22Rv1 (cell line): ENCODE measurements around the gene BTBD9.

ENCODE experiments used
- H3K27ac ChIP-seq: fragments of 450-650 bp; 2 replicates; pipeline ENCODE4 v1.5.1; 2017
- ZFX ChIP-seq: fragments of 450-650 bp; IDR thresholded peaks from 2 replicates; pipeline ENCODE4 v1.6.1; 2017; ENCODE audit warnings: antibody characterized with exemption, borderline replicate concordance
- TF ChIP-seq, protein P1 (sequence below): fragments of 450-650 bp; IDR thresholded peaks from 2 replicates; pipeline ENCODE4 v1.5.1; 2017; ENCODE audit warnings: mild to moderate bottlenecking

The BTBD9 gene

DNA sequence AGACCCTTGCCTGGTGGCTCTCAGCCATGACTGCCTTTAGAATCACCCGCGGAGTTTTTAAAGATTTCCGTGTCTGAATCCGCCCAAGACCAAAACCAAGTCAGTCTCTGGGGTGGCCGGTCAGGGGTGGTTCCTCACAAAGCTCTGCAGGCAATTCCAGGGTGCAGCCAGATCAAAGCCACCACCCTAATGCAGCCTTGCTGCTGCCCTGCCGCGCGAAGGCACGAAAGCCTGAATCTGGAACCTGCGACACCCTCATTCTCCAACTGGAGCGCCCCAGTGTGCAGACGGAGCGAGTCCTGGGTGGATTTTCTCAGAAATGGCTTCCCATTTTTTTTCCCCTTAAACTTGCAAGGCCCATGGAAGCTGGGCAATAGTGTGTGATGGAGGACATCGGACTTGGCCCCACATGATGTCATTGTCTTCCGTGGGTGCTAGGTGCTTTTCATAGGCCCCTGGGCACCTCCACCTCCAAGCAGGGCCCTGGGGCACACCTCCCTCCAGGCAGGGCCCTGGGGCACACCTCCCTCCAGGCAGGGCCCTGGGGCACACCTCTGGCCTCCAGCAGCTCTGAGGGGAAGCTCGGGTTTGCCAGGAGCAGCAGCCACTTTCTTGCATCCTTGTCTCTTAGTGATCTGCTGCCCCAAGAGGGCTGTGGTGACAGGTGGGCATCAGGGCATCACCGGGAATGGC lies 477.1 kb downstream of the BTBD9 start:
- no peak overlapping the region for H3K27ac ChIP-seq
- TF ChIP-seq, protein P1, sequence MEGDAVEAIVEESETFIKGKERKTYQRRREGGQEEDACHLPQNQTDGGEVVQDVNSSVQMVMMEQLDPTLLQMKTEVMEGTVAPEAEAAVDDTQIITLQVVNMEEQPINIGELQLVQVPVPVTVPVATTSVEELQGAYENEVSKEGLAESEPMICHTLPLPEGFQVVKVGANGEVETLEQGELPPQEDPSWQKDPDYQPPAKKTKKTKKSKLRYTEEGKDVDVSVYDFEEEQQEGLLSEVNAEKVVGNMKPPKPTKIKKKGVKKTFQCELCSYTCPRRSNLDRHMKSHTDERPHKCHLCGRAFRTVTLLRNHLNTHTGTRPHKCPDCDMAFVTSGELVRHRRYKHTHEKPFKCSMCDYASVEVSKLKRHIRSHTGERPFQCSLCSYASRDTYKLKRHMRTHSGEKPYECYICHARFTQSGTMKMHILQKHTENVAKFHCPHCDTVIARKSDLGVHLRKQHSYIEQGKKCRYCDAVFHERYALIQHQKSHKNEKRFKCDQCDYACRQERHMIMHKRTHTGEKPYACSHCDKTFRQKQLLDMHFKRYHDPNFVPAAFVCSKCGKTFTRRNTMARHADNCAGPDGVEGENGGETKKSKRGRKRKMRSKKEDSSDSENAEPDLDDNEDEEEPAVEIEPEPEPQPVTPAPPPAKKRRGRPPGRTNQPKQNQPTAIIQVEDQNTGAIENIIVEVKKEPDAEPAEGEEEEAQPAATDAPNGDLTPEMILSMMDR, result no peak
- no peak for TF ChIP-seq ZFX

DNA sequence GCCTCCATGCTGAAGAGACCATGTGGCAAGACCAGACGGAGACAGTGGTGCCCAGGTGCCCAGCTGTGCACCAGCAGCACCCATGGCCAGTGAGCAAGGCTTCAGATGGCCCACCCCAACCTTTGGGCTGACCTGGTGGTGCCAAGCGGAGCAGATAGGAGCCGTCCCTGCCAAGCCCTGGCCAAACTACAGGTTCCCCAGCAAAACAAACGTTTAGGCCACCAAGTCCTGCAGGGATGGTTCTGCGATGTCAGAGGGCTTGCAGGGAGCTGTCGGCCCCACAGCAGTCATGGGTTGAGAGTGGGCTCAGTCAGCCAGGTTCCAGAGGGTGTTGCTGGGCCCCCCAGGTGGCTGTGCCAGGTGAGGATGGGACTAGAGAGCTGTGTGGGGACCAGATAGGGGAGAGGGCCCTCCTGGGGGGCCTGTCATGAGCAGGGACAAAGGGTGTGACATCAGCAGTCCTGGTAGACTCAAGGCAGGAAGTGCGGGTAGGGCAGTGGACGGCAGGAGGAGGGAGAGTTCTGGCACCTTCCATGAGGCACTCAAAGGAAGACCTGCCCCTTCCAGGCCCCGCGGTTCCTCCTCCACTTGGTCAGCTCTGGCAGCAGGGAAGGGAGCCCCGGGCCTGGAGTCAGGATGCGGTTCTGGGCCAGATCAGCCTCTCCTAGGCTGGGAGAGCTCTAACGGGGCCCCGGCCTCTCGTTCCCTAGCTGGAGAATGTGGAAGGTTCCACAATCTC lies 477.8 kb downstream of the BTBD9 start:
- H3K27ac ChIP-seq, result no peak overlapping the region
- no peak for TF ChIP-seq ZFX
- TF ChIP-seq, protein P1, result no peak

DNA sequence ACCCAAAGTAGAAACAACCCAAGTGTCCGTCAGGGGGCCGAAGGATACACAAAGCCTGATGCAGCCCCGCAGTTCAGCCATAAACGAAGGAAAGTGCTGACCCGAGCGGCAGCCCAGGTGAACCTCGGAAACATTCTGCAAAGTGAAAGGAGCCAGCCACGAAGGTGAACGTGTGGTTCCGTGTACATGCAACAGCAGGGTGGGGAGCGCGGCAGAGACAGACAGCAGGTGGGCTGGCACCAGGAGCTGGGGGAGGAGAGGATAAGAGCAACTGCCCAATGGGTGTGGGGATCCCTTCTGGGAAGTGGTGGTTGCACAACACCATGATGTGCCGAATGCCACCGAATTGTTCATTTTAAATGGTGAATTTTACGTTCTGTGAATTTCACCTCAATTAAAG lies 478.4 kb downstream of the BTBD9 start:
- no peak for TF ChIP-seq ZFX
- TF ChIP-seq, protein P1, result no peak
- H3K27ac ChIP-seq, result no peak overlapping the region

DNA sequence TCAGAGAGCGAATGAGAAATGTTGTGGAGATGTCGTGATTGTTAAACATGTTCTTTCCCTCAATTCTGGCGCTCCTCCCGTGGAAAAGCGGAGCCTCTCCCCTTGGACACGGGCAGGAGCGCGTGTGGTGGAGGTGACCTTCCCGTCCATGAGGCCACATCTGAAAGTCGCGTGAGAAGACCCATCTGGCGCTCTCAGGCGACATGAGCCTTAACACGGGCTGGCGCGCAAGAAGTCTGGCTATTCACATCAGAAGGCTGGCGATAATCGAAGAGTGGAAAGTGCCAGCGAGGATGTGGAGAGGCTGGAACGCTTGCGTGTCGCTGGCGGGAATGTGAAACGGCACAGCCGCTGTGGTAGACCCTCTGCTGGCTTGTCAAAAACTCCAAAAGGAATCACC lies 478.9 kb downstream of the BTBD9 start:
- H3K27ac ChIP-seq, result no peak overlapping the region
- no peak for TF ChIP-seq ZFX
- TF ChIP-seq, protein P1, result no peak

DNA sequence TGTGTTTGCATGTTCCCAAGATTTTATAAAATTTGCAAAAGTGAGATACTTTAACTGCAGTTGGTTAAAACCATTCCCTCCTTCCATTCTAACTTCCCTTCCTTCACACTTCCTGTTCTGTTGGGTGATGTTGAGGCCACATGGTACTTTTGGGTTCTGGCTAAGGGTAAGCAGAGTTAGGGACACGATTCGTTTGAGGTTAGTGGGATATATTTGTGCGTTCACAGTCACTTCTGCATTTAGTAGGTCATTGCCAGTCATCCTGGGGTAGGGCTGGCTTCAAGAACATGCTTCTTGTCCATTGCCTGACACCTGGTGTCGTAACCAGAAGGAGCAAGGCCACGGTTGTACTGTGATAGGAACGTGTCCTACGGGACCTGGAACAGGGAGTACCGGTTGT lies 480.1 kb downstream of the BTBD9 start:
- H3K27ac ChIP-seq, result no peak overlapping the region
- TF ChIP-seq, protein P1, result no peak
- no peak for TF ChIP-seq ZFX

DNA sequence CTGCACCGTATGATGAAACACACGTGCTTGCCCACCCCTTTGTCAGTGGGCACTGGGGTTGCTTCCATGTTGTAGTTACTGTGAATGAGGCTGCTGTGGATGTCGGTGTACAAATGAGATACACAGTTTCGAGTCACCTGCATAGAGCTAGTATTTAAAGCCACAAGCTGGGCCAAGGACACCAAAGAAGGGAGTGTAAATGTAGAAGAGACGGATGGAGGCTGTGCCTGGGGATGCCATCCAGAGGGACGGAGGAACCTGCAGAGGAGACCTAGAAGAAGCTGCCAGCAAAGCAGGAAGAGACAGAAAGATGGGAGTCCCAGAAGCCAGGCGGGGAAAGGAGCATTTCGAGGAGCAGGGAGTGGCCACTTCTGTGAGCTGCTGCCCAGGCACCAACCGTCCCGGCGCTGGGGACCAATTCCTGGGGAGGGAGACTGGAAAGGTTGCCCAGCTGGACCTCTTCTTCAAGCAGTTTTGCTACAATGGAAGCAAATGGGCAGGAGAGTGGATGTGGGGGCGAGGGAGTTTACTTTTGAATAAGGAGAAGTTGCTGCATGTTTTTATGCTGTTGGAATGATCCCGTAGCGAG lies 480.9 kb downstream of the BTBD9 start:
- no peak overlapping the region for H3K27ac ChIP-seq
- TF ChIP-seq, protein P1, result no peak
- TF ChIP-seq ZFX, result no peak

DNA sequence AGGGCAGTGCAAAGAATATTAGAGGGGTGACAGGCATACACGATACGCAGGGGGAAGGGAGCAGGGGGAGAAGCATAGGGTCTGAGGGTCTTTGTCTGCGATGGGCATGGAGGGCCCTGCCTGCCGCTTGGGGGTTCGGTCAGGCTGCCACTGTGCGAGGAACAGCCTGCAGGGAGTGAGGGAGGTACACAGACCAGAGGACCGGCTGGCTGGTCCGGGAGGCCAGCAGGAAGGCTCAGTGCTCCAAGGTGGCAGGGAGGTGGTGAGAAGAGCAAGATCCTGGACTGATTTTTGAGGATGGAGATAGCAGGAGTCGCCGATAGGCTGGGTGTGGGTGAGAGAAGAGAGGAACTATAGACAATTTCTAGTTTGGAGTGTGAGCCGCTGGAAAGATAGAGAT lies 481.8 kb downstream of the BTBD9 start:
- no peak overlapping the region for H3K27ac ChIP-seq
- TF ChIP-seq ZFX, result no peak
- TF ChIP-seq, protein P1, result no peak
